HG03439 (cell line): ENCODE measurements around the gene SLC1A7.

Experiments
- ATAC-seq: cut with Tn5 transposase; IDR thresholded peaks from one replicate; pipeline ENCODE4 v1.9.1; 2021; ENCODE audit warnings: mild to moderate bottlenecking, moderate library complexity; ENCODE audit not compliant: unreplicated experiment

Gene SLC1A7

GRCh38 chr1:53116933-53117600 is 25.4 kb downstream of the SLC1A7 start:
- ATAC-seq = no peak

GRCh38 chr1:53116307-53116810 is 26.1 kb downstream of the SLC1A7 start:
- ATAC-seq = no peak

DNA sequence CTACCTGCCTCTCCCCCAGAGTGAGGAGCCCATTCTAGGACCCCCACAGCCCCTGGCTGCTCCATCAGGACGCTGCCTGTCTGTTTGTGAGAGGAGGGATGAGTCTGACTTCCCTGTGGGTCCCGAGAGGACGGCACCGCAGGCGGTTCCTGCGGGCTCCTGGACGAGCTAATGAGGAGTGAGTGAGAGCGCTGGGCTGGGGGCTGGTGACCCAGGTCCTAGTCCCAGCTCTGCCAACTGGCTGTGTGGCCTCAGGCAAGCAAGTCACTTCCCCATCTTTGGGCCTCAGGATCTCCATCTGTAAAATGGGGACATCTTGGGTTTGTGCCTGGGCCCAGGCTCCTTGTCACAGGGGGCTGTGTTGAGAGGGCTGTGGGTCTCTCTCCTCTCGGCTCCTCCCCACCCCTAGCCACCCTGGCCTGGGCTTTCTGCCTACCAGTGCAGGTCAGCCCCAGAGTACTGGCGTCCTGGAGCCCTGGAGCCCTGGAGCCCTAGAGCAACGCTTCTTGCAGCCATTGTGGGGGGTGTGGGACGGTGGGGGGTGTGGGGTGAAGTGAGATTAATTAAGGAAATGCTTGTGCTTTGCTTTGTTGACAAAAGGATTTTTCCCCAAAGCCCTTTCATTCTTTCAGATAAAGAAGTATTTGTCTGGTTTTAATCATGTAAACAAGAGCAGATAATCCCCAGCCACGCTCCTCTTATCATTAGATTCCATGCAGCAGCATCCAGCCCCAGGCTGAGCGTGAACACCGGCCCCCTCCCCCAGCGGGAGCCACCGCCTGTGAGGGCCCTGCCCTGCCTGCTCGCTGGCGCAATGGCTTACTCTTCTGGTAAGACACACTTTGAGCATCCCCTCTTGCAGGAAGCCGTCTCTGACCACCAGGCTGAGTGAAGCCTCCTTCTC is 26.8 kb downstream of the SLC1A7 start:
- ATAC-seq = no peak

- no peak for ATAC-seq
Measured at GRCh38 chr1:53114581-53115400, 27.6 kb downstream of the SLC1A7 start.

- no peak for ATAC-seq
Measured at GRCh38 chr1:53114090-53114489, 28.3 kb downstream of the SLC1A7 start.

DNA sequence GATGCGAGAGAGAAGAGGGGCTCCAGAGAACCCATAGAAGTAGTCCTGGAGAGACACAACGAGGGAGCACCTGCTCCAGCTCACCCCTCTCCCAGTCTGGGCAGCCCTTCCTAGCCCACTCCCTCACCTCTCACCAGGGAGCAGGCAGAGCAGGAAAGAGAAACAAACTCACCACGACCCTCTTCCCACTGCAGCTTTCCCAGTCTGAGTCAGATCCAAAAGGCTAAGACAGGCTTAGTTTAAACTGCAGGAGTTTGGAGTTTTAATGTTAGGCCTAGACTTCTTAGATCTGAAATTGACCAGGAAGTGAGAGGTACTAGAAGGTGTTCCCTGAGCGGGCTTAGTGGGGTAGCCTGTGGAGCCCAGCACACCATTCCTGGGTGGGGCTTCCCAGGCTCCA is 29.6 kb downstream of the SLC1A7 start:
- ATAC-seq = no peak

GRCh38 chr1:53112271-53112774 is 30.1 kb downstream of the SLC1A7 start:
- no peak for ATAC-seq

GRCh38 chr1:53111693-53112092 is 30.7 kb downstream of the SLC1A7 start:
- ATAC-seq = no peak

- ATAC-seq = no peak
Measured at GRCh38 chr1:53111073-53111556, 31.3 kb downstream of the SLC1A7 start.

GRCh38 chr1:53110370-53111072 is 31.9 kb downstream of the SLC1A7 start:
- no peak for ATAC-seq

DNA sequence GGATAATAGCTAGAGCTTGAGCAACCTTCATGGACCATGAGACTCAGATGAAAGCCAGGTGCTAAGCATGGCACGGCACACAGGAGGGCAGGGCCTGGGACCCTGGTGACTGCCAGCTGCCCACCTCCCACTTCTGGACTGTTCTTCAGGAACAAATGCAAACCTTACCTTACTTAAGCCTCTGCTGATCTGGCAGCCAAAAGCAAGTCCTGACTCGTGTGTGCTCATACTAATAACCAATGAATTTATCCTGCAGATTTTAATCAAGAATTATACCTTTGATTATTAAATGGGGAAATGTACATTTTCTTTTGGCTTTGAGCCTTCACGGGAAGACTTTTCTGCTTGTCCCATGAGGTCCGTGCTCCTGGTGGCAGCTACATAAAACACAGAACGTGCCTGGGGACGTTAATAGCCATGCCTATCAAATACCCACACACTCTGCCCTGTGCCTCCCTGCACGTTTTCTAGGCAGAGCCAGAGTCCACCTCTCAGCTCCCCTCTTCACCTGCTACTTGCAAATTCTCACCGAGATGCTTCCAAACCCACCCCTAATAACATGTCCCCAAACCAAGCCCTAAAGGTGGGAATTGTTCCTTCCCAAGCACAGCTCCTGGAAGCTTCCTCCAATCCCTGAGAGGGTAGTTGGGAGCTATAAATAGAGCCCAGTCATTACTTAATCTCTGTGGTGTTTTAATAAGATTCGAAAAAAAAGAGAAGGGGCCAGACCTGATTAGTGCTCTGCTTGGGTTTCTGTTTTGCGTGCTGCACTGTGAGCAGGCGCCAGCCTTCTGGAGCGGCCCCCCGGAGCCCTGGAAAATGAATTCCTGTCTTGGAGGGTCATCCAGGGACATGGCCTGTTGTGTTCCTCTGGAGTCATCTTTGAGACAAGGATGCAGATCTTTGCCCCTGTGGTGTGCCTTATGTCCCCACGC is 33.5 kb downstream of the SLC1A7 start:
- ATAC-seq = no peak

DNA sequence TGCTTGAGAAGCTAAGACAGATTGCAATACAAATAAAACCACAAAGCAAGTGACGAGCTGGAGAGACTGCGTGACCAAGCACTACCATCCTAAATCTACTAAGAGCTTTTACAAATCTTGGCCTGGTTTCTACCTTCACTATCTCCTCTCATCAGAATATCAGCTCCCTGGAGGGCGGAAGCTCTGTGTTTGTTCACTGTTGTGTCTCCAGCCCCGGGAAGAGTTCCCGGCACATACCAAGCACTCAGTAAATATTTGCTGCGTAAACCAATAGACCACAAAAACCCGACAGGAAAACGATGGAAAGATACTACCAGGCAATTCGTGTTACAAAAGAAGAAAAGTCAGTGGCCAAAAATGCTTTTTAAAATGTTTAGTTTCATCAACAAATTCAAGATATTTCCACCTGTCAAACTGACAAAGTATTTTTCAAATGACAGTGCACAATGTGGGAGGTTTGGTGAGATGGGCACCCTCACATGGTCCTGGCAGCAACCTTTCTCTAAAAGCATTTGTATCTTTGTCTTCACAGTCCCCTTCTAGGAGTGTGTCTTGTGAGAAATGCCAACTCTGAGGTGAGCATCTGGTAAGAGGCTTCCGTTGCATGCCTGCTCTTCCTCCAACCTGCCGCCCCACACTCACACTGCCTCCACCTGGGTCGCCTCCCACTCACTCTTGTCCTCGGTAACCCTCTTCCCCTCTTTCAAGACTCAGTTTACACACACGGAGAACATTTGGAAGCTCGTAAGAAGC is 34.7 kb downstream of the SLC1A7 start:
- no peak for ATAC-seq

GRCh38 chr1:53107090-53107489 is 35.3 kb downstream of the SLC1A7 start:
- no peak for ATAC-seq

DNA sequence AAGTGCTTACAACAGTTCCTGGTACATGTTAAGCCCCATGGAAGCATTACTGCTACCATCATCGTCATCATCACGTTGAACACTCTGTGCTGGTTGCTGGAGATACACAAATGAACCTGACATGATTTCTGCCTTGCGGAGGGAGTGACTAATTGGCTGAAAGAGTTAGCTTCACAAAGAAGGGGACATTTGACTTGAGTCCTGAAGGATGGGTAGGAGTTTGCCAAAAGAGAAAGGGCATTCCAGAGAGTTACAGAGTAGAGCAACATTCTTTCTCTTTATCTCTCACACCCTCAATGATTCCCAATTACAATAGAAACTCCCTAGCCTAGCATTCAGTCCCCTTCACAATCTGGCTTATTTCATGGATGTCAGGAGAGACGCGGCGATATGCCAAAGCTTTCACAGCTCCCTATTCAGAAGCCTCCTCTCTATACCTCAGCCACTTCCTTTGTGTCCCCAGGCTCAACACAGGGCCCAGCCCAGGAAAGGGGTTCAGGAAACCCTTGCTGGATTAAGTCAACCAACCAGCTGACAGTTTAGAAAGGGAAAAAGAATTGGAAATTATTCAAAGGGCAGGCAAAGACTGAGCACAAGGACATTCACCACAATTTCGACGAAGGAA is 38.0 kb downstream of the SLC1A7 start:
- ATAC-seq = no peak

- ATAC-seq = no peak
Measured at GRCh38 chr1:53094533-53094919, 47.9 kb downstream of the SLC1A7 start.

- no peak for ATAC-seq
Measured at GRCh38 chr1:53093778-53094532, 48.5 kb downstream of the SLC1A7 start.

DNA sequence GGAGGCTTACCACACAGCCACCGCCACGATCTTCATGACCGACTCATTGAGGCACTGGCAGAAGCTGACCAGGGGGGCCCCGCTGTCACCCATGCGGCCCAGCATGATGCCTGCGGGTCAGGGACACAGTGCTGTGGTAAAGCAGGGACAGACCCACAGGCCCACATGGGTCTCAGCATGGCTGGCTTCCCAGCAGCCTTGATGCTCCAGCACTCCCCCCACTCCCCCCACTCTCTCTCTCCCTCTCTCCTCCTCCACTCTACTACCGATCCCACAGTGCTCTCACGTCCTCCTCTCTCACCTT is 49.0 kb downstream of the SLC1A7 start:
- no peak for ATAC-seq
